Measurements from ENCODE around the gene ST3GAL3. TPM values are rescaled to one million over a fixed set of nuclear protein-coding genes. Genes with fewer than 3 reads are reported as not detected.

The ST3GAL3 gene
- total RNA-seq, 1 experiment from 2014 or later, result 19.3 TPM

DNA sequence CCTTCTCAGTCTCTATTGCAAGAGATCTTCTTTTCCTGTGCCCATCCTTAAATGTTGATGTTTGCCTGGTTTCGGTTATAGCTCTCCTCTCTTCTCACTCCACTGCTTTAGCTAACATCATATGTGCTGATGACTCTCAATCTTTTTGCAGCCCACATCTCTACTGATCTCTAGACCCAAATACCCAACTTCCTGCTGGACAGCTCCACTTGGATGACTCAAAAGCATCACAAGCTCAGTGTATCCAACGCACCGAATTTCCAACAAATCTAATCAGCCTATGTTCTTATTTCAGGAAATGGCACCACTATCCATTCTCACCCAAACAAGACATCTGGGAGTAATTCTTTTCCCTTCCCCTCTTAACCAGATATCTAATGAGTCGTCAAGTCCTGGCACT is 147.1 kb downstream of the ST3GAL3 start:
- intact Hi-C loops (cut with micrococcal nuclease; ENCODE audit: unreplicated experiment), result loop anchor here (10.0 kb wide), 1 partner anchor 180 kb away; the partner anchor contains the start of gene SLC6A9
- CTCF ChIA-PET, result interaction anchor here (0.6 to 0.7 kb wide), 2 partner anchors 89 kb away, joined by 3 to 7 read pairs; no protein-coding TSS in a partner anchor
- no peak overlapping the region for H3K4me2 ChIP-seq
- H3K36me3 ChIP-seq (ENCODE audit: low read depth), result no peaks in the 10 kb centered on the region
- no peaks in the 10 kb centered on the region for H4K20me1 ChIP-seq (ENCODE audit: insufficient read depth)
- POLR2A ChIA-PET (ENCODE audit: unreplicated experiment), result no interaction called here
- no peaks in the 10 kb centered on the region for H3K9me2 ChIP-seq (ENCODE audit: insufficient read depth)
- H3K27ac ChIP-seq, result no peak overlapping the region
- no peak overlapping the region for H2AFZ ChIP-seq
- no peak for TF ChIP-seq EZH2 (IDR thresholded peaks at IDR 0.05; ENCODE audit: low read depth)
- TF ChIP-seq, protein P1, sequence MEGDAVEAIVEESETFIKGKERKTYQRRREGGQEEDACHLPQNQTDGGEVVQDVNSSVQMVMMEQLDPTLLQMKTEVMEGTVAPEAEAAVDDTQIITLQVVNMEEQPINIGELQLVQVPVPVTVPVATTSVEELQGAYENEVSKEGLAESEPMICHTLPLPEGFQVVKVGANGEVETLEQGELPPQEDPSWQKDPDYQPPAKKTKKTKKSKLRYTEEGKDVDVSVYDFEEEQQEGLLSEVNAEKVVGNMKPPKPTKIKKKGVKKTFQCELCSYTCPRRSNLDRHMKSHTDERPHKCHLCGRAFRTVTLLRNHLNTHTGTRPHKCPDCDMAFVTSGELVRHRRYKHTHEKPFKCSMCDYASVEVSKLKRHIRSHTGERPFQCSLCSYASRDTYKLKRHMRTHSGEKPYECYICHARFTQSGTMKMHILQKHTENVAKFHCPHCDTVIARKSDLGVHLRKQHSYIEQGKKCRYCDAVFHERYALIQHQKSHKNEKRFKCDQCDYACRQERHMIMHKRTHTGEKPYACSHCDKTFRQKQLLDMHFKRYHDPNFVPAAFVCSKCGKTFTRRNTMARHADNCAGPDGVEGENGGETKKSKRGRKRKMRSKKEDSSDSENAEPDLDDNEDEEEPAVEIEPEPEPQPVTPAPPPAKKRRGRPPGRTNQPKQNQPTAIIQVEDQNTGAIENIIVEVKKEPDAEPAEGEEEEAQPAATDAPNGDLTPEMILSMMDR (conservative IDR thresholded peaks at IDR 0.05), result no peak
- H3K4me1 ChIP-seq (replicated peaks; ENCODE audit: insufficient read depth), result peaks cover 41% of the 10 kb centered on the region
- BruUV-seq (replicated peaks), result no TSS peak
- no peak overlapping the region for H3K4me3 ChIP-seq
- H3F3A ChIP-seq (ENCODE audit: insufficient read depth, low read depth), result peaks cover 45% of the 10 kb centered on the region
- H3K27me3 ChIP-seq (ENCODE audit: insufficient read depth, low read depth), result no peaks in the 10 kb centered on the region
- no peak for DNase-seq
- no peaks in the 10 kb centered on the region for H3K79me2 ChIP-seq (ENCODE audit: low read depth)
- no peaks in the 10 kb centered on the region for H3K9me3 ChIP-seq (ENCODE audit: insufficient read depth, low read depth)

GRCh38 chr1:43856188-43856587 is 148.9 kb downstream of the ST3GAL3 start:
- no peak overlapping the region for H2AFZ ChIP-seq
- no TSS peak for BruUV-seq (replicated peaks)
- CTCF ChIA-PET, result no interaction called here
- POLR2A ChIA-PET (ENCODE audit: unreplicated experiment), result no interaction called here
- H3F3A ChIP-seq (ENCODE audit: insufficient read depth, low read depth), result peaks cover 45% of the 10 kb centered on the region
- TF ChIP-seq, protein P1 (conservative IDR thresholded peaks at IDR 0.05), result no peak
- no peak for TF ChIP-seq EZH2 (IDR thresholded peaks at IDR 0.05; ENCODE audit: low read depth)
- no peaks in the 10 kb centered on the region for H3K9me3 ChIP-seq (ENCODE audit: insufficient read depth, low read depth)
- intact Hi-C loops (cut with micrococcal nuclease; ENCODE audit: unreplicated experiment), result loop anchor here (10.0 kb wide), 1 partner anchor 179 kb away; the partner anchor contains the start of gene SLC6A9
- no peak overlapping the region for H3K27ac ChIP-seq
- no peaks in the 10 kb centered on the region for H3K27me3 ChIP-seq (ENCODE audit: insufficient read depth, low read depth)
- no peak overlapping the region for H3K4me3 ChIP-seq
- no peaks in the 10 kb centered on the region for H3K9me2 ChIP-seq (ENCODE audit: insufficient read depth)
- peaks cover 49% of the 10 kb centered on the region for H3K4me1 ChIP-seq (replicated peaks; ENCODE audit: insufficient read depth)
- H3K4me2 ChIP-seq, result no peak overlapping the region
- no peaks in the 10 kb centered on the region for H4K20me1 ChIP-seq (ENCODE audit: insufficient read depth)
- H3K36me3 ChIP-seq (ENCODE audit: low read depth), result no peaks in the 10 kb centered on the region
- H3K79me2 ChIP-seq (ENCODE audit: low read depth), result no peaks in the 10 kb centered on the region
- DNase-seq, result no peak

DNA sequence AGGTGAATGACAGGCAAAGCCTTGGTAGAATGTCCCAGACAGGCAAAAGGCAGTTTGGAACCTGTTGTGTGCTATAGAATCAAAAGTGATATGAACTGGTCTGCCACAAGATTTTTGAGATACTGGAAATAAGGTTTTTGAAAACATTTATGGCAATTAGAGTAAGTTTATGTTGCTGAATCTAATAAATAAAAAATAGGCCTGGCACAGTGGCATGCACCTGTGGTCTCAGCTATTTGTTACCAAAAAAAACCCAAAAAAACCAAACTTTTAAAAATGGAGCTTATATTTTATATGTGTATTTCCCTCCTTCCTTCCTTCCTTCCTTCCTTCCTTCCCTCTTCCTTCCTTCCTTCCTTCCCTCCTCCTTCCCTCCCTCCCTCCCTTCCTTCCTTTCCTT is 149.8 kb downstream of the ST3GAL3 start:
- no TSS peak for BruUV-seq (replicated peaks)
- Histone ChIP-seq H3K4me1 (replicated peaks; ENCODE audit: insufficient read depth) (peaks cover 51% of the 10 kb centered on the region), H2AFZ (no peak overlapping the region), H3F3A (ENCODE audit: insufficient read depth, low read depth) (peaks cover 42% of the 10 kb centered on the region), H3K4me3 (no peak overlapping the region), H3K4me2 (no peak overlapping the region), H3K9me2 (ENCODE audit: insufficient read depth) (no peaks in the 10 kb centered on the region), H3K27ac (no peak overlapping the region), H3K36me3 (ENCODE audit: low read depth) (no peaks in the 10 kb centered on the region), H3K79me2 (ENCODE audit: low read depth) (no peaks in the 10 kb centered on the region), H3K9me3 (ENCODE audit: insufficient read depth, low read depth) (no peaks in the 10 kb centered on the region), H3K27me3 (ENCODE audit: insufficient read depth, low read depth) (no peaks in the 10 kb centered on the region), H4K20me1 (ENCODE audit: insufficient read depth) (no peaks in the 10 kb centered on the region)
- ChIA-PET CTCF (interaction anchor here (0.6 to 0.7 kb wide), 2 partner anchors 93 to 234 kb away, joined by 3 to 4 read pairs; no protein-coding TSS in a partner anchor), POLR2A (ENCODE audit: unreplicated experiment) (no interaction called here)
- no peak for DNase-seq
- intact Hi-C loops (cut with micrococcal nuclease; ENCODE audit: unreplicated experiment), result loop anchor here (10.0 kb wide), 1 partner anchor 178 kb away; the partner anchor contains the start of gene SLC6A9
- TF ChIP-seq, protein P1 (conservative IDR thresholded peaks at IDR 0.05), result no peak
- no peak for TF ChIP-seq EZH2 (IDR thresholded peaks at IDR 0.05; ENCODE audit: low read depth)

Measured in PC-9 (cell line).